Activated naive CD4-positive, alpha-beta T cell treated with anti-CD3 and anti-CD28 coated beads, Interleukin-2, amount 50 U/mL, for 72 hours (primary cell): ENCODE measurements around the gene HPCA. TPM values are rescaled to one million over a fixed set of nuclear protein-coding genes. Genes with fewer than 3 reads are reported as not detected.
A peak's percentile ranks its signal among the peaks of the same experiment; 100 is the strongest.

Experiments
- ATAC-seq, 2 donors: fragments of 150-1000 bp; cut with Tn5 transposase; 2 replicates each; pipeline ENCODE4 v1.10.0; 2021; ENCODE audit warnings: mild to moderate bottlenecking in 2 of 2, moderate library complexity in 2 of 2
- DNase-seq, 2 donors: peaks; one replicate each; pipeline ENCODE4 v3.0.0; 2021 to 2022; ENCODE audit warnings: low spot score in 2 of 2
- H3K27ac Mint-ChIP-seq, 2 donors: one replicate each; pipeline ENCODE4 v1.8.0; 2022; ENCODE audit warnings: mild to moderate bottlenecking in 2 of 2, mixed read lengths in 2 of 2
- H3K36me3 Mint-ChIP-seq, 2 donors: one replicate each; pipeline ENCODE4 v1.8.0; 2022; ENCODE audit warnings: mixed read lengths in 2 of 2
- H3K9me3 Mint-ChIP-seq, 2 donors: one replicate each; pipeline ENCODE4 v1.8.0; 2022; ENCODE audit warnings: mixed read lengths in 2 of 2
- total RNA-seq, 2 donors: library from RNA; stranded (reverse); gene quantifications; one replicate each; pipeline ENCODE4 v1.2.3, GENCODE V29; 2022

Gene HPCA
- total RNA-seq, result under 1 TPM; 0.35 to 0.87 TPM

- no peak within 1 kb of the TSS for H3K27ac Mint-ChIP-seq
- DNase-seq (peak in 1 of 2 donors; percentile 80), ATAC-seq (peak; percentile 26 to 88)
- H3K9me3 Mint-ChIP-seq, result no peaks in the 10 kb centered on the region
- H3K36me3 Mint-ChIP-seq, result no peaks in the 10 kb centered on the region
Measured at GRCh38 chr1:32886004-32886827, at the start of gene HPCA. Gene HPCA, plus strand, starts transcription at chr1:32886491. Its CDS starts 2,408 bp downstream, at chr1:32888899.

- peaks cover 0 to 5% of the 10 kb centered on the region in 2 donors for H3K9me3 Mint-ChIP-seq
- H3K27ac Mint-ChIP-seq, result no peak overlapping the region
- DNase-seq (no peak), ATAC-seq (peak in 1 of 2 donors; percentile 11)
- peaks cover 0 to 7% of the 10 kb centered on the region in 2 donors for H3K36me3 Mint-ChIP-seq
Measured at GRCh38 chr1:32848354-32849063, 37.8 kb upstream of the HPCA start.

GRCh38 chr1:32855861-32856617 lies 30.3 kb upstream of the HPCA start:
- ATAC-seq, result no peak

GRCh38 chr1:32858136-32858535 lies 28.2 kb upstream of the HPCA start:
- Mint-ChIP-seq H3K36me3 (peaks cover 0 to 12% of the 10 kb centered on the region in 2 donors), H3K27ac (no peak overlapping the region), H3K9me3 (no peaks in the 10 kb centered on the region)
- DNase-seq (no peak), ATAC-seq (no peak)

More at GRCh38 chr1:32855861-32856617, 30.3 kb upstream of the HPCA start:
- H3K9me3 Mint-ChIP-seq, result no peaks in the 10 kb centered on the region
- no peak for DNase-seq
- H3K27ac Mint-ChIP-seq, result no peak overlapping the region
- H3K36me3 Mint-ChIP-seq, result peaks cover 0 to 4% of the 10 kb centered on the region in 2 donors

- no peak overlapping the region for H3K27ac Mint-ChIP-seq
- DNase-seq, result no peak
- peaks cover 0 to 12% of the 10 kb centered on the region in 2 donors for H3K36me3 Mint-ChIP-seq
- H3K9me3 Mint-ChIP-seq, result no peaks in the 10 kb centered on the region
- no peak for ATAC-seq
Measured at GRCh38 chr1:32858791-32859190, 27.5 kb upstream of the HPCA start.

GRCh38 chr1:32859915-32860314 lies 26.4 kb upstream of the HPCA start:
- Mint-ChIP-seq H3K27ac (no peak overlapping the region), H3K9me3 (no peaks in the 10 kb centered on the region), H3K36me3 (peaks cover 0 to 8% of the 10 kb centered on the region in 2 donors)
- DNase-seq (no peak), ATAC-seq (no peak)

- no peak for DNase-seq
- no peak overlapping the region for H3K27ac Mint-ChIP-seq
- H3K36me3 Mint-ChIP-seq, result peaks cover 0 to 8% of the 10 kb centered on the region in 2 donors
- no peaks in the 10 kb centered on the region for H3K9me3 Mint-ChIP-seq
- ATAC-seq, result no peak
Measured at GRCh38 chr1:32860566-32860965, 25.7 kb upstream of the HPCA start.

GRCh38 chr1:32861904-32862695 lies 24.2 kb upstream of the HPCA start:
- H3K36me3 Mint-ChIP-seq, result peaks cover 0 to 8% of the 10 kb centered on the region in 2 donors
- no peak overlapping the region for H3K27ac Mint-ChIP-seq
- DNase-seq (no peak), ATAC-seq (no peak)
- no peaks in the 10 kb centered on the region for H3K9me3 Mint-ChIP-seq

- H3K27ac Mint-ChIP-seq, result peak overlapping the region in 1 of 2 donors; percentile 19
- H3K9me3 Mint-ChIP-seq, result no peaks in the 10 kb centered on the region
- peaks cover 0 to 8% of the 10 kb centered on the region in 2 donors for H3K36me3 Mint-ChIP-seq
- ATAC-seq (no peak), DNase-seq (no peak)
Measured at GRCh38 chr1:32863218-32863880, 22.9 kb upstream of the HPCA start.

- ATAC-seq, result no peak
- Mint-ChIP-seq H3K9me3 (no peaks in the 10 kb centered on the region), H3K36me3 (peaks cover 0 to 8% of the 10 kb centered on the region in 2 donors), H3K27ac (peak overlapping the region in 1 of 2 donors; percentile 19)
- DNase-seq, result no peak
Measured at GRCh38 chr1:32863881-32864245, 22.4 kb upstream of the HPCA start.

GRCh38 chr1:32864375-32865019 lies 21.8 kb upstream of the HPCA start:
- H3K27ac Mint-ChIP-seq, result peak overlapping the region in 1 of 2 donors; percentile 19
- DNase-seq (no peak), ATAC-seq (no peak)
- H3K9me3 Mint-ChIP-seq, result no peaks in the 10 kb centered on the region
- H3K36me3 Mint-ChIP-seq, result peaks cover 0 to 8% of the 10 kb centered on the region in 2 donors

GRCh38 chr1:32865639-32866405 lies 20.5 kb upstream of the HPCA start:
- Mint-ChIP-seq H3K9me3 (no peaks in the 10 kb centered on the region), H3K27ac (no peak overlapping the region)
- ATAC-seq, result no peak

GRCh38 chr1:32867151-32867550 lies 19.1 kb upstream of the HPCA start:
- no peak for ATAC-seq
- no peak for DNase-seq
- no peak overlapping the region for H3K27ac Mint-ChIP-seq

More at GRCh38 chr1:32865639-32866405, 20.5 kb upstream of the HPCA start:
- peaks cover 0 to 8% of the 10 kb centered on the region in 2 donors for H3K36me3 Mint-ChIP-seq
- DNase-seq, result no peak

GRCh38 chr1:32867671-32868070 lies 18.6 kb upstream of the HPCA start:
- ATAC-seq (no peak), DNase-seq (no peak)
- H3K27ac Mint-ChIP-seq, result no peak overlapping the region
- H3K9me3 Mint-ChIP-seq, result no peaks in the 10 kb centered on the region
- H3K36me3 Mint-ChIP-seq, result peaks cover 0 to 4% of the 10 kb centered on the region in 2 donors

More at GRCh38 chr1:32867151-32867550, 19.1 kb upstream of the HPCA start:
- Mint-ChIP-seq H3K9me3 (no peaks in the 10 kb centered on the region), H3K36me3 (peaks cover 0 to 8% of the 10 kb centered on the region in 2 donors)
